ENCODE measurements around the gene TC2N. TPM values are rescaled to one million over a fixed set of nuclear protein-coding genes. Genes with fewer than 3 reads are reported as not detected.
"Not testable (repeated sequence)": the region's sequence is repeated elsewhere in the genome, so short reads cannot be mapped to it uniquely, and the experiment has no call there.

Gene TC2N
- total RNA-seq, 1 donor from 2014 or later = not detected

DNA sequence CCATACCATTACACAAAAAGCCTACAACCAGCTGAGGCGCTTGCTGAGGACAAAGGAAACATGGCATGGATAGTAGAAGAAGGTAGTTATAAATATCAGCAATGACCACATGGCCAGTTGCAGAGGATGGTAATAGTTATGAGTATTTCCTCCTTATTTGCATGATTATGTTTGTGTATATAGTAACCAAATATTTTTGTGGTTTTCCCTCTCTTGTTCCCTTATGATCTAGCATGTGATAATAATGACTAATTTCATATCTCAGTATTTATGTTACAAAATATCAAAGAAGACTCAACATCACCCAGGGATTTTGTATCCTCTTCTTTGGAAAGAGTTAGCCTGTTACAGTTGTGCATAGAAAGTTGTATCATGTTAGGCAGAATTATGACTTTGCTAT, 122.0 kb downstream of the TC2N start:
- TF ChIP-seq, protein P1, sequence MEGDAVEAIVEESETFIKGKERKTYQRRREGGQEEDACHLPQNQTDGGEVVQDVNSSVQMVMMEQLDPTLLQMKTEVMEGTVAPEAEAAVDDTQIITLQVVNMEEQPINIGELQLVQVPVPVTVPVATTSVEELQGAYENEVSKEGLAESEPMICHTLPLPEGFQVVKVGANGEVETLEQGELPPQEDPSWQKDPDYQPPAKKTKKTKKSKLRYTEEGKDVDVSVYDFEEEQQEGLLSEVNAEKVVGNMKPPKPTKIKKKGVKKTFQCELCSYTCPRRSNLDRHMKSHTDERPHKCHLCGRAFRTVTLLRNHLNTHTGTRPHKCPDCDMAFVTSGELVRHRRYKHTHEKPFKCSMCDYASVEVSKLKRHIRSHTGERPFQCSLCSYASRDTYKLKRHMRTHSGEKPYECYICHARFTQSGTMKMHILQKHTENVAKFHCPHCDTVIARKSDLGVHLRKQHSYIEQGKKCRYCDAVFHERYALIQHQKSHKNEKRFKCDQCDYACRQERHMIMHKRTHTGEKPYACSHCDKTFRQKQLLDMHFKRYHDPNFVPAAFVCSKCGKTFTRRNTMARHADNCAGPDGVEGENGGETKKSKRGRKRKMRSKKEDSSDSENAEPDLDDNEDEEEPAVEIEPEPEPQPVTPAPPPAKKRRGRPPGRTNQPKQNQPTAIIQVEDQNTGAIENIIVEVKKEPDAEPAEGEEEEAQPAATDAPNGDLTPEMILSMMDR (conservative IDR thresholded peaks at IDR 0.05) = no peak
- no peak for DNase-seq (ENCODE audit: low read depth, low spot score)
- no peak overlapping the region for H3K27ac Mint-ChIP-seq (ENCODE audit: unreplicated experiment)
- no peaks in the 10 kb centered on the region for H3K9me3 Mint-ChIP-seq
- peaks cover 2% of the 10 kb centered on the region for H3K27me3 Mint-ChIP-seq (ENCODE audit: low read depth)
- no peak overlapping the region for H3K4me3 Mint-ChIP-seq
- no peaks in the 10 kb centered on the region for H3K36me3 Mint-ChIP-seq (ENCODE audit: low read depth)
- H3K4me1 Mint-ChIP-seq = no peaks in the 10 kb centered on the region

DNA sequence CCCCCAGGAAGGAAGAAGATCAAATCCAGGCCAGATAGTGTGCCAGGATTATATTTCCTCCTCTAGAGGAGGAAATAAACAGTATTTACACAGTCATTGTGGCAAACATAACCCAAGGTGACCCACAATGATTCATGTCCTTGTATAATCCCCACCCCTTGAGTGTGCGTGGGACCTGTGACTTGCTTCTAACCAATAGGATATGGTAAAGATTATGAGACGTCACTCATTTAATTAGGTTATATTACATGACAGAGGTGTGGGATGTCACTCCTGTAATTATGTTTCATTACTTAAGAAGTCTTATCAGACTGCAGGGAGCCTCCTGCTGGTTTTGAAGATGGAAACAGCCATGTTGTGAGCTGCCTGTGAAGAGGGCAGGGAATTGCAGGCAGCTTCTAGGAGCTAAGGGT, 123.3 kb downstream of the TC2N start:
- no peak overlapping the region for H3K4me3 Mint-ChIP-seq
- no peaks in the 10 kb centered on the region for H3K36me3 Mint-ChIP-seq (ENCODE audit: low read depth)
- no peak for DNase-seq (ENCODE audit: low read depth, low spot score)
- no peak overlapping the region for H3K27ac Mint-ChIP-seq (ENCODE audit: unreplicated experiment)
- H3K9me3 Mint-ChIP-seq = no peaks in the 10 kb centered on the region
- no peaks in the 10 kb centered on the region for H3K4me1 Mint-ChIP-seq
- TF ChIP-seq, protein P1 (conservative IDR thresholded peaks at IDR 0.05) = no peak
- no peaks in the 10 kb centered on the region for H3K27me3 Mint-ChIP-seq (ENCODE audit: low read depth)

DNA sequence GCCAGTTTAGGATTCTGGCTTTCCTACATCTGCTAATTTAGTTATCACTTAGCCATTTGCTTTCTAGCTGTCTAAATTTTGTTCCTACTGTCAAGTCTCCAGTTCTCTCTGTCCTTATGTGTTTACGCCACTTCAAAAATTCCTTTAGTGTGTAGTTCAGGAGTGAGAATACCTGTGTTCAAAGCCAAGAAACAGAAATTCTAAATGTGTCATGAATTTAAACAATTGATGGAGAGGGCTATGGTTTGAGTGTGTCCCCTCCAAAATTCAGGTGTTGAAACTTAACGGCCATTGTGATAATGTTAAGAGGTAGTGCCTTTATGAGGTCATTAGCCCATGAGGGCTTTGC, 124.1 kb downstream of the TC2N start:
- no peak overlapping the region for H3K4me3 Mint-ChIP-seq
- H3K27me3 Mint-ChIP-seq (ENCODE audit: low read depth) = no peaks in the 10 kb centered on the region
- no peak for DNase-seq (ENCODE audit: low read depth, low spot score)
- no peaks in the 10 kb centered on the region for H3K36me3 Mint-ChIP-seq (ENCODE audit: low read depth)
- no peaks in the 10 kb centered on the region for H3K9me3 Mint-ChIP-seq
- H3K4me1 Mint-ChIP-seq = no peaks in the 10 kb centered on the region
- no peak overlapping the region for H3K27ac Mint-ChIP-seq (ENCODE audit: unreplicated experiment)
- TF ChIP-seq, protein P1 (conservative IDR thresholded peaks at IDR 0.05) = no peak

DNA sequence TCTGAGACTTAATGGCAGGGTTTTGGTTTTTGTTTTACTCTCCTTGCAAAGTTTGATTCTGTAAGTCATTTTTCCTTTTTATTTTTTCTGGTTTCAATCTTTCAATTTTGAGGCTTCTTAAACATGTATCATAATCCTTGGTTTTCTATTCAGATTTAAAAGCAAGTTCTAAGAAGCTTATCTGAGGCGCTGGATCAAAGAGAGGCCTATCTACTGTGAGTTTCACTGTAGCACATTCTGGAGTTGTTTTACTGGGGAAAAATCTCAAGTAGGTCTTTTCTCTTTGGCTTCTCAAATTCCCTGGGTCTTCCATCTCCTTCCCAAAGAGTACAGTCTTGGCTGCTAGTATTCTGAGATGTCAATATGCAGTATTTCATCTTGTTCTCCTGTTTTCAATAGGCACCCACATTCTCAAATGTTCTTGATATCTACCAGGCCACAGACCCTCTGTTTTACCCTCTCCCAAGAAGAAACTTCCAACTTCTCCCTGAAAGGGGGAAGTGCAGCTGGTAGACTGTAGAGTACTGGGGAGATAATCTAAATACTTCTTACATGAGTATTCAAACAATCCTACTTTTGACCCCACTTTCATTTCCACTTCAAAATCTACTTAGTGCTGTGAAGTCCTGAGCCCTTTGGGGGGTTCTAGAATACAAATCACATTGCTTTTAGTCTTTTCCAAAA, 124.6 kb downstream of the TC2N start:
- H3K27me3 Mint-ChIP-seq (ENCODE audit: low read depth) = no peaks in the 10 kb centered on the region
- H3K4me3 Mint-ChIP-seq = no peak overlapping the region
- TF ChIP-seq, protein P1 (conservative IDR thresholded peaks at IDR 0.05) = no peak
- no peak for DNase-seq (ENCODE audit: low read depth, low spot score)
- H3K27ac Mint-ChIP-seq (ENCODE audit: unreplicated experiment) = no peak overlapping the region
- H3K4me1 Mint-ChIP-seq = no peaks in the 10 kb centered on the region
- H3K36me3 Mint-ChIP-seq (ENCODE audit: low read depth) = no peaks in the 10 kb centered on the region
- H3K9me3 Mint-ChIP-seq = no peaks in the 10 kb centered on the region

DNA sequence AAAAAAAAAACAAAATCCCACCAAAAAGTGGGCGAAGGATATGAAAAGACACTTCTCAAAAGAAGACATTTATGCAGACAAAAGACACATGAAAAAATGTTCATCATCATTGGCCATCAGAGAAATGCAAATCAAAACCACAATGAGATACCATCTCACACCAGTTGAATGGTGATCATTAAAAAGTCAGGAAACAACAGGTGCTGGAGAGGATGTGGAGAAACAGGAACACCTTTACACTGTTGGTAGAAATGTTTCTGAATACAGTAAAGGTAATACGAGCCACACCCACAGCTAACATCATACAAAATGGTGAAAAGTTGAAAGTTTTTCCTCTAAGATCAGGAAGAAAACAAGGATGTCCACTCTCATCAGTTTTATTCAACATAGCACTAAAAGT, 127.5 kb downstream of the TC2N start:
- not testable (repeated sequence) for H3K4me3 Mint-ChIP-seq; H3K36me3 Mint-ChIP-seq (ENCODE audit: low read depth); H3K27ac Mint-ChIP-seq (ENCODE audit: unreplicated experiment); DNase-seq (ENCODE audit: low read depth, low spot score); H3K9me3 Mint-ChIP-seq; H3K27me3 Mint-ChIP-seq (ENCODE audit: low read depth); H3K4me1 Mint-ChIP-seq

DNA sequence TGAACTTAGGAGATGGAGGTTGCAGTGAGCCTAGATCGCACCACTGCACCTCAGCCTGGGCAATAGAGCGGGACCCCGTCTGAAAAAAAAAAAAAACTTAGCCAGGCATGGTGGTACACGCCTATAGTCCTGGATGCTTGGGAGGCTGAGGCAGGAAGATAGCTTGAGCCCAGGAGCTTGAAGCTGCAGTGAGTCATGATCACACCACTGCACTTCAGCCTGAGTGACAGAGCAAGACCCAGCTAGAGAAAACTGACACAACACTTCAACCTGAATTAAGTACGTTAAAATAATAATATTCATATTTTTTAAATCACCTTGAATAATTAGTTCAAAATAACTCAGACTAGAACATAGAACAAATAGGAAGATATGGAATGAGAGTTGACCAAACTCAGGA, 129.7 kb downstream of the TC2N start:
- Mint-ChIP-seq H3K4me3 (no peak overlapping the region), H3K36me3 (ENCODE audit: low read depth) (peaks cover 2% of the 10 kb centered on the region), H3K27me3 (ENCODE audit: low read depth) (no peaks in the 10 kb centered on the region), H3K9me3 (peaks cover 2% of the 10 kb centered on the region), H3K27ac (ENCODE audit: unreplicated experiment) (no peak overlapping the region), H3K4me1 (peaks cover 10% of the 10 kb centered on the region)
- DNase-seq (ENCODE audit: low read depth, low spot score) = no peak
- TF ChIP-seq, protein P1 (conservative IDR thresholded peaks at IDR 0.05) = no peak
